ENCODE results near the gene CDK7.

DNA sequence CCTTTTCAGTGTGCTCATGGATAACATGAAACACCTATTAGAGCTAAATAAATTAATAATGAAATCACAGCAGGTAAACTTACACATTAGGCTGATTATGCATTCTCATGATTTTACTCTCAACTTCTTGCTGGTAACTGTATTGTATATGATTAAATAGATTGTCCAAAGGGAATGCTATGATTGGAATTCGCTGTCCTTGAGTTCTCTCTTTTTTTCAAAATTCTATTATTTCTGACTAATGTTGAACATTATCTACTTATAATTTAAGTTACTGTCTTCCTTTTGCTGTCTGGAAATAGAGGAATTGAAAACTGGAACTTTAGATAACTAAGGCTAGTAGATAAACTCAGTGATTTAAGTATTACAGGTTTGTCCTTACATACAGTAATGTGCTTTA, 32.2 kb upstream of the CDK7 start:
- TF ChIP-seq CTCF (IDR thresholded peaks at IDR 0.05) (no peak), POLR2A (IDR thresholded peaks at IDR 0.05) (no peak), POLR2AphosphoS5 (IDR thresholded peaks at IDR 0.05) (no peak), EP300 (IDR thresholded peaks at IDR 0.05) (no peak)

All from suprapubic skin (tissue), 4 donors.